GM19468 (cell line): ENCODE results near the gene ISCU.
A peak's percentile ranks its signal among the peaks of the same experiment; 100 is the strongest.
"Not testable (repeated sequence)": the region's sequence is repeated elsewhere in the genome, so short reads cannot be mapped to it uniquely, and the experiment has no call there.

Experiments
- ATAC-seq: cut with Tn5 transposase; IDR thresholded peaks from one replicate; pipeline ENCODE4 v1.9.1; 2021; ENCODE audit warnings: mild to moderate bottlenecking, moderate library complexity, moderate number of reproducible peaks; ENCODE audit not compliant: unreplicated experiment; ENCODE audit errors: extremely low read depth

The ISCU gene

GRCh38 chr12:108542320-108542719 lies 20.1 kb upstream of the ISCU start:
- ATAC-seq, result no peak

- ATAC-seq, result no peak
Observed at GRCh38 chr12:108543652-108544051, 18.7 kb upstream of the ISCU start.

- no peak for ATAC-seq
Observed at GRCh38 chr12:108547686-108548085, 14.7 kb upstream of the ISCU start.

GRCh38 chr12:108548954-108549521 lies 13.4 kb upstream of the ISCU start:
- no peak for ATAC-seq

- ATAC-seq, result no peak
Observed at GRCh38 chr12:108551535-108551934, 10.9 kb upstream of the ISCU start.

GRCh38 chr12:108553799-108554198 lies 8.6 kb upstream of the ISCU start:
- ATAC-seq, result no peak

- ATAC-seq, result not testable (repeated sequence)
Observed at GRCh38 chr12:108555383-108555782, 7.0 kb upstream of the ISCU start.

GRCh38 chr12:108559007-108559655 lies 3.3 kb upstream of the ISCU start:
- ATAC-seq, result no peak

- ATAC-seq, result no peak
Observed at GRCh38 chr12:108559748-108560147, 2.6 kb upstream of the ISCU start.

- no peak for ATAC-seq
Observed at GRCh38 chr12:108560321-108560721, 2.1 kb upstream of the ISCU start.

- ATAC-seq, result peak; percentile 13
Observed at GRCh38 chr12:108560752-108561719, 1.4 kb upstream of the ISCU start, which contains the start of gene SART3. Gene SART3 (minus strand): TSS chr12:108561173. CDS start chr12:108561154, 19 bp downstream.

GRCh38 chr12:108561852-108562347 lies 496 bp upstream of the ISCU start:
- ATAC-seq, result no peak

GRCh38 chr12:108563136-108563803 lies 874 bp downstream of the ISCU start:
- ATAC-seq, result peak; percentile 16

- ATAC-seq, result no peak
Observed at GRCh38 chr12:108563804-108564151, 1.4 kb downstream of the ISCU start.

GRCh38 chr12:108564724-108565123 lies 2.3 kb downstream of the ISCU start:
- no peak for ATAC-seq

- ATAC-seq, result no peak
Observed at GRCh38 chr12:108565146-108565545, 2.8 kb downstream of the ISCU start.

- ATAC-seq, result no peak
Observed at GRCh38 chr12:108565976-108566375, 3.6 kb downstream of the ISCU start.

- ATAC-seq, result no peak
Observed at GRCh38 chr12:108566452-108566851, 4.1 kb downstream of the ISCU start.

- ATAC-seq, result no peak
Observed at GRCh38 chr12:108567406-108568337, 5.3 kb downstream of the ISCU start.
